GM18867 (cell line): Measurements from ENCODE around the gene IQCE.

Experiments used
- ATAC-seq: cut with Tn5 transposase; IDR thresholded peaks from one replicate; pipeline ENCODE4 v1.9.1; 2021; ENCODE audit warnings: mild to moderate bottlenecking, moderate library complexity; ENCODE audit not compliant: unreplicated experiment

Gene IQCE

DNA sequence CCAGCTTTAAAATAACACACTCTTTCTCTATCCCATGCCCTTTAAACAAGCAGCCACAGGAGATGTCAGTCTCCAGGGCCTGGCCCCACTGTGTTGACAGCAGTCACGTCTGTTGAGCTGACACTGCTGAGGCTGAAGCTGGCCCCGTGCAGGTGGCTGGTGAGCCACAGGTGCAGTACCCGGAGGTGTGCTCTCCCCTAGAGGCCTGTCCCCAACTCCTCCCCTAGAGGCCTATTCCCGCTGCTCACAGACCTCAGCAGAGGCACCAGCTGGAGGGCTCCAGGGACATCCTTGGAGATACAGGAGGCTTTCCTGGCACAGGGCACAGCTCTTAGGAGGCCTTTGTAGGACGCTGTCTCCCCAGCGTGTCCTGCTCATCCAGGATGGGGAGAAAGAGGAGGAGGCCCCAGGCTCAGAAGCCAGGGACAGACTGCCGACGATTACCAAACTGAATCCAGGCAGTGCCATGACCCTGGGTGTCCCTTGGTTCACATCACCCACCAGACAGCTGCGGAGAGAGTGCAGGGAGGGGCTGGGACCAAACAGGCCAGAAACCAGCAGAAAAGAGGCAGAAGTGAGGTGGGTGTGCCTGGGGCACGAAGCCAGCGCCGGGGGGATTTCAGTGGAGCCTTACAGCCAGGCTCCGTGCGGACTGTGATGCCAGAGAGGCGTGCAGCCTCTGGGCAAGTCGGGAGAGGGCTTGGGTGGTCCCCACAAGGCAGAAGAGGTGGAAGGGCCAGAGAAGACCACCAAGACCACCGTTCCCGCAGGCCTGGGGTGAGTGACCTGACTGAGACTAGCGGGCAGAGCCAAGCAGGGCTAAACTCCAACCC is 54.5 kb downstream of the IQCE start:
- ATAC-seq = no peak

DNA sequence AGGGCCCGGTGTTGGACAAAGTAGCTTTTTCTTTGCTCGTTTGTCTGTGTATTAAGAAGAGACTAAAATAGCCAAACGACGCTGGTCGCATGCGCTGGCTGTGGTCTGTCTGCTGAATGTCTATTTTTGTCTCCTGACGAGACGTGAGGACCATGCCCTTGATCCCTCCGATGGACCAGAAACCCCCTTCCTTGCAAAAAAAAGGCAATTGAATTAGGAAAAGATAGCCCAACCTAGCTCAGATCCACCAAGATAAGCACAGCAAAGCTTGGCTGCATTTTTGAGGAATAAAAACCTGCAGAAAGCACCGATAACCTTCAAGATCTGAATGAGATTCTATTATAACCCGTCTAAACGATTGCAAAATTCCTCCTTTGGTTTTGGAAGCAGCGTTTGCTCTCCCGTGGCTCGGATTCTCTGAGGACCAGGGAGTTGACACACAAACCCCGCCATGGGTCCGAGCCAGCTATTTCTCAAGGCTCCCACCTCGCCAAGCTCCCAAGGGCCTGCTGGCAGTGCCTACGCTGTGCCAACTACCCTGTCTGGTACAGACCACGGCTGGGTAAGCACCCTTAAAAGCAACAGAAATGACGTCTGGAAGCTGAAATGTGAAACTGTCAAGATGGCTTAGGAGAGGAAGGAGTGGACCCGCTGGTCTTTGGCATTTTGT is 55.3 kb downstream of the IQCE start:
- no peak for ATAC-seq

DNA sequence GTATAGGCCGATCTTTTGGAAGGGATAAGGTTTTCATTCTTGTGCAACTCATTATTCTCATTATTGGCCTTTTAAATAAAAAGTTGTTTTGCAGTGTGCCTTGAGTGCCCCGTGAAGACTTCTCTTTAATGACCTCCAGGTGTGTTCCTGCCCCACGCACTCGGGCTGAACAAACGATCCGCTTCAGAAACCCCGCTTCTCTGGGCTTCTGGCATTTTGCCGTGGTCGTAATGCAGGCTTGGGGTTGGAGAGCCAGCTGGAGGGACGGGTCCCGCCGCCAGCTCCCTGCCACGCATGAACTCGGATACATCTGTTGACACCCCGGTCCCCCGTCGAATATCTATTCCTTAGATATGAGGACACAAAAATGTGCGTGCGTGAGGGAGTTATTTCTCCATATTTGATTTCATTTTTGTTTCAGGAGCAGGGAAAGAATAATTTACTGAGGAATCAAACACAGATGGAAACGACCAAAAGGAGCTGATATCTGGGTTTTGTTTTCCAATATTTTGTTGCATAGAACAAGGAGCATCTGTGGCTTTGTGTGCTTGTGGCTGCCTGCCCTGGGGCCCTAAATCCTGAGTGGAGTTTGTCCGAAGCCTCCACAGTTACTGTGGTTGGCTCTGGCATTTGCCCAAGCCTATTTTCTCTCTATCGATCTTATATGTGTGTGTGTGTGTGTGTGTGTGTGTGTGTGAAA is 56.0 kb downstream of the IQCE start:
- ATAC-seq = no peak

DNA sequence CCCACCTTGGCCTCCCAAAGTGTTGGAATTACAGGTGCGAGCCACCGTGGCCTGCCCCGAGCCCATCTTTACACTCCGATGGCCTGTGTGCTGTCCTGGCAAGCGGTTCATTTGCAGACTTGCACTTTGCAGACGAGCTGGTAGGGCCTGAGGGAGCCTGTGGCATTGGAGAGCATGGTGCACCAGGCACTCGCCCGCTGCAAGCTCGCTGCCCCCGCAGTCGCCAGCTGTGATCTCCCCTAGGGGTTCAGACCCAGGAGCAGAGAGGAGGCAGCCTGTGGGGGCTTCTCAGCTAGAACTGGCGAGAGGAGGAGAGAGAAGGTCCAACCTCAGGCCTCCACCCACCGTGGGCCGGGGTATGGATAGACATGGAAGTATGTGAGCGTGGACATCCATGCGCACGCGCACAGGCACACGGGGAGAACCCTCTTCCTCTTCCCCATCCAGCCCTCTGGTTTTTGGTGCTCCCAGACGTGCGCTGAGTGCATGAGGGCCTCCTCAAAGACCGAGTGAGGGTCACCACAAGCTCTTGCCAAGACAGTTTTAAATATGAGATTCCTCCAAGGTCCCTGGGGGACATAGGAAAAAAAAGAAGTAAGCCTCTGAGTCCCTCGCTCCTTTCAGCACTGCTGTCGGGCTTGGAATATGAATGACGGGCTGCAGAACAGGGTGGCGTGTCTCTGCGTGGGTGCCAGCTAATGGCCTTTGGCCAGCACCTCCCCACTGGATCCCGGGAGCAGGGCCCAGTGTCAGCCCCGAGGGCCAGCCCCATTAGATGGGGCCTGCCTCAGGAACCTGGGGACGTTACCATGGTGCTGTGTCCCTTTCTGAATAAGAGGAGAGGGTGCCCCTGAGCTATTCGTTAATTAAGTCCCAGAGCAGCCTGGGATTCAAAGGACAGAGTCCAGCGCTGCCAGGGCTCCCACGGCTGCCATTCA is 57.9 kb downstream of the IQCE start:
- no peak for ATAC-seq

DNA sequence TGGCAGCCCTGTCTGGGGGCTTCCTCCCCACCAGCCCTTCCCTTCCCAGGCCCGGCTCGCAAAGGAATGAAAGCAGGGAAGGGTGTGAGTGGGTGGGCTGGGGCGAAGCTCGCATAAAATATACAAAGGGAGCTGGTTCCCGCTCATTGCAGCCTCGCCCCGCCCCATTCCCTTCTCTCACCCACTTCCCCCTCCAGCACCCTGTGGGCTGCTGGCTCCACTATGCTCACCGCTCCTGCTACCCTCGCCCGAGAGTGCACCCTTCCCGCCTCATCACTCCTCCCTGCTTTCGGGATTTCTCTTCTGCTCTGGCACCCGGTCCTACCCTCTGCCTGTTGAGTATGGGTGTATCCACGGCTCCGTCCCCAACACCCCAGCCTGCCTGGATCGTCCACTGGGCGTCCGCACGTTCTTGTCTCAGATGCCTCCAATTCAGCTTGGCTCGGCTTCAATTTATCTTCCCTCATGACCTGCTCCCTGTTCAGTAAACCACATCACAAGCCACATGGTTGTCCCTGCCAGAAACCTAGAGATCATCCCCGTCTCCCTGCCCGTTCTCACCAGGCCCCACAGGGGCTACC is 58.6 kb downstream of the IQCE start:
- no peak for ATAC-seq

DNA sequence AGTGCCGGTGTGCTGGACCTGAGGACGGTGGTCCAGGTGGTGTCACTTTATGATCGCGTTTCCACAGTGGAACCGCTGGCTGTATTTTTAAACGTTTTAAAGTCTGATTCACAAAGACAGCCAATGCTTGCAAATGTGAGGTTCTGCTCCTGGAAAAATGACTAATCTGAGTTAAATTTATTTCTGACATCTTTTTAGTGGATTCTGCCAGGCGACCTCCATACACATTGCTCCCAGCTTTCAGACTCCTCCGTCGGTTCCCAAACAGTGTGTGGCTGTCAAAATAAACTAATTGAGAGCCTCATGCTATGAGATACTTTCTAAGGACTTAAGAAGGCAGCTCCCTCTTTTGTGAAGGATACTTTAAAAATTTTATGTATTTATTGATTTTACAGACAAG is 60.3 kb downstream of the IQCE start:
- no peak for ATAC-seq

DNA sequence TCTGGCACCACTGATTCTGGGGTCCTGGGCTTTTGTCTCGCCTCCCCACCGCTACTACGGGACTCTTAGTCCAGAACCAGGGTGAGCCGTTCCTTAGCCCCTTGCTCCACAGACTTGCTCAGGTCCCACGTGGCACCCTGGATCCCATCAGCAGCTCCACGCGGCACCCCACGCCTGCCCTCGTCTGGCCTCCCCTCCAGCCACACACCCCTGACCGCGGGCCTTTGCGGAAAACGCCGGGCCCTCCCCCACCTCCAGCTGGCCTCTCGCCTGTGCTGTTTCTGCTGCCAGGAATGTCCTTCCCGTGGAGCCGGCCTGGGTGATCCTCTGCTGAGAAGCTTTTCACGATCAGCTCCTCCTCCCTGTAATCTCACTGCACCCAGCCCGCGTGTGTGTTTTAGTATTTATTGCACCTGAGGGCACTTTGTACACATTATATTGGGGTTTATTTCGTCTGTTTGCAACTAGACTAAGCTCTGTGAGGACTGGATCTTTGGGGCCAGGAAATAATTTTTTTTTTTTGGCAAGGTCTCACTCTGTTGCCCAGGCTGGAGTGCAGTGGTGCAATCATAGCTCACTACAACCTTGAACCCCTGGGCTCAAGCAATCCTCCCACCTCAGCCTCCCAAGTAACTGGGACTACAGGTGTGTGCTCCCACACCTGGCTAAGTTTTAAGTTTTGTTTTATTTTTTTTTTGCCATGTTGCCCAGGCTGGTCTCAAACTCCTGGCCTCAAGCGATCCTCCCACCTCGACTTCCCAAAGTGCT is 62.5 kb downstream of the IQCE start:
- ATAC-seq = no peak

DNA sequence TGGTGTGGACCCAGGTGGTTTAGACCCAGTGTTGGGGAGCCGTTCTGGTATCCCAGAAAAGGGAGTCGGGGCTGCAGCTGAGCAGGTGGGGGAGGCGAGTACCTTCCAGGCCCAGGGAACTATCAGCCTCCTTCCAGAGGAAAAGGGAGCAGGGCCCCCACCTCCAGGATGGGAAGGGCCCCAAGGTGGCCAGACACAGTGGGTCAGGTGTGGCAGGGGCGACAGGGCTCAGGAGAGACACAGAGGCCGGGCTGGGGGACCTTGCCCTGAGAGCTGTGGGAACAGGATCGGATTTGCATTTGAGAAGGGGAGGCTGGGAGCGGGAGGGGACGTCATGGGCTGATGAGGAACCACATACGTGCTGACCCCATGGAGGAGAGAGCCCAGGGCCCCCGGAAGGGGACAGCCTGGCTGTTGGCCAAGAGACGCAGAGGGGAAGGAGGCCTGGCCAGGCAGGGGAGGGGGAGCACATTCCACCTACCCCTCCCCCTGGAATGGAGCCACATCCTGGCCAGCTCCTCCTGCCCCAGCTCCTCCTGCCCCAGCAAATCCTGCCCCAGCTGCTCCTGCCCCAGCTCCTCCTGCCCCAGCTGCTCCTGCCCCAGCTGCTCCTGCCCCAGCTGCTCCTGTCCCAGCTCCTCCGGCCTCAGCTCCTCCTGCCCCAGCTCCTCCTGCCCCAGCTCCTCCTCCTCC is 63.3 kb downstream of the IQCE start:
- ATAC-seq = no peak

DNA sequence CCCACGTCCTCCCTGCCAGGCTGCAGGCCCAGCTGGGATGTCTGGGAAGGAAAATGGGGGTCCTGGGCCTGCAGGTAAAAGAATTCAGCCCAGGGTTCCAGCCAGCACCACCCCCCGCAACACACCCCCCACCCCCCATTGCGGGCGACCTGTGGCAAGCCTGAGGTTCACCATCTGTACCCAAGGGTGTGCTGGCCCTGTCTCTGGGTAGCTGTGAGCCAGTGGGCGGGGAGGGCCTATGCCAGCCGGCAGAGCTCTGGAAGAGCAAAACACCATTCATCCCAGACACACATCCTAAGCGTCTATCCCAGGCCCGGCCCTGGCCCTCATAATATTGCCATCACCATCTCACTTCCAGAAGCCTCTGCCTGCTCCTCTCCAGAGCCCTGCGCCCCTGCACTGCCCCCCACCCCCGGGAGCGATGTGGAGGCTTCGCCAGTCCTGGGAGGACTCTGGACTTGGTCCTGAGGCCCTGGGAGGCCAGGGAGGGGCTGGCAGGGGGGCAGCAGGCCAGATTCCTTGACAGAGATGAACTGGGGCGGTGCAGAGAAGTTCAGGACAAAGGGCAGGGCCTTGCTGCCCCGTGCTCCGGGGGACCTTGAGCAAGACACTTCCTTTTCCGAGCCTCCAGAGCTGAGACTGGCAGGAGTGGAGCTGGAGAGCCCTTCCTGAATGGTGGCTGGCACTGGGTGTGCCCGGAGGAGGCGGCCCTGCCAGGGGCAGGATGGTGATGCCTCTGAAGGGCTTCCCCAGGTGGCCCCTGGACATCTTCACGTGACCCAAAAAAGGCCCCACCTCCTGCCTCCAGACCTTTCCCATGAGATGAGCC is 64.3 kb downstream of the IQCE start:
- no peak for ATAC-seq

DNA sequence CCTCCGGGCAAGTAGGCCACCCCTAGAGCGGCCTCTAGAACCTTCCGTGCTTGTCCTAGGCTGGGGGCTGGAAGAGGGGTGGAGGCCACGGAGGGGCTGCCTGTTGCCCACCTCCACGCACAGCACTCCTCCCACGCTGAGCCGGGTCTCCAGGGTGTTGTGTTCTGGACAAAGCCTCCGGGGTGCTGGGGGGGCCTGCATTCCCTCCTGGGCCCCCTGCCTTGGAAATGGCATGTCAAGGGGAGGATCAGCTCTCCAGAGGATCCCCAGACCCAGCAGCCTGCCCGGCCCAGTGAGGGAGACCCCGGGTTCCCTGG is 64.9 kb downstream of the IQCE start:
- no peak for ATAC-seq

DNA sequence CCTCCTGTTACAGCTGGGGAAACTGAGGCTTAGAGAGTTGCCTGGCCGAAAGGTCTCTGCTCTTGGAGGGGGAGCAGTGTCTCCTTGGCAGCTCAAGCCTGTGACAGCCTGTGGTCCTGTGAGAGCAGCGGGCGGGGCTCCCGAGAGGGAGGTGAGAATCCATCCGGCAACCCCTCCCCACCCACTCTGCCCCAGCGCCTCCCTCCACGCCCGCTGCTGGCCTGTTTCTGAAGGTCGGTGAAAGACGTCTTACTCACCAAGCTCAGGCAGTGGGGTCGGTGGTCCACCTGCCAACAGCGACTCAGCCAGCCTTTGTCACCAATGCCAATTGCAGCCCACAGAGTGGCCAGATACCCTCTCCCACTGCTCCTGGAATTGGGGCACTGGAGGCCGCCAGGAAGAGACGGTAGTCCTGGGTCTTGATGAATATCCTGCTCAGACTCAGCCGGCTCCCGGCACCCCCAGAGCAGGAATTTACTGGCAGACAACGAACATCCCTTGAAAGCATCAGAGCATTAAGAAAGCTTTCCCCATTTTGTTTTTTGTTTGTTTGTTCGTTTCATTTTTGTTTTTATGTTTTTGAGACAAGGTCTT is 65.6 kb downstream of the IQCE start:
- no peak for ATAC-seq

DNA sequence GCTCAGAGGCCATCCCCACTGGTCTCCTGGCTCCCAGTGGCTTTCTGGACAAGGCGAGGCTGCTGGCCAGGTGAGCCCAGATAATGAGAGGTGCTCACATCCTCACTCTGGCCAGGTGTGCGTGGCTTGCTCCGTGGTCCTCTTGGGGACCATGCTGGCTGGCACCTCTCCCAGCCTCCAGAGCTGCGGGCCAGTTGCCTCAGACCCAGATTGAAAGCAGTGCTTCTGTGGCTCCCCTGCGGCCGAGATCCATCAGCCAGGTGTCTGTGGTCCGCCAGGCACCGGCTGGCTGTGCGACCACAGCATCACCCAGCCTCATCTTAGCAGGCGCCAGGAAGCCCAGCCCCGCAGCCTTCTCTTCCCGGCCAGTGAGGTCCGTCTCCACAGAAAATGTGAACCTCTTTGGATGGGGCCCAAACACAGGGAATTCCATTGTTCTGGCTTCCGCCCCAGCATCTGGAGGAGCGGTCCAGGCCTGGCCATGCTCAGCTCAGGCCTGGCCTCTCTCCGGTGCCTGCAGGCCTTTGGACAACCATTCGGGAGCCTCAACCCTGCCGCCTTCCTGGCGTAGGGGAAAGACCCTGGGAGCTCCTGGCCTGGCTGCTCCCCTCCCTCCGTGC is 67.8 kb downstream of the IQCE start:
- no peak for ATAC-seq

DNA sequence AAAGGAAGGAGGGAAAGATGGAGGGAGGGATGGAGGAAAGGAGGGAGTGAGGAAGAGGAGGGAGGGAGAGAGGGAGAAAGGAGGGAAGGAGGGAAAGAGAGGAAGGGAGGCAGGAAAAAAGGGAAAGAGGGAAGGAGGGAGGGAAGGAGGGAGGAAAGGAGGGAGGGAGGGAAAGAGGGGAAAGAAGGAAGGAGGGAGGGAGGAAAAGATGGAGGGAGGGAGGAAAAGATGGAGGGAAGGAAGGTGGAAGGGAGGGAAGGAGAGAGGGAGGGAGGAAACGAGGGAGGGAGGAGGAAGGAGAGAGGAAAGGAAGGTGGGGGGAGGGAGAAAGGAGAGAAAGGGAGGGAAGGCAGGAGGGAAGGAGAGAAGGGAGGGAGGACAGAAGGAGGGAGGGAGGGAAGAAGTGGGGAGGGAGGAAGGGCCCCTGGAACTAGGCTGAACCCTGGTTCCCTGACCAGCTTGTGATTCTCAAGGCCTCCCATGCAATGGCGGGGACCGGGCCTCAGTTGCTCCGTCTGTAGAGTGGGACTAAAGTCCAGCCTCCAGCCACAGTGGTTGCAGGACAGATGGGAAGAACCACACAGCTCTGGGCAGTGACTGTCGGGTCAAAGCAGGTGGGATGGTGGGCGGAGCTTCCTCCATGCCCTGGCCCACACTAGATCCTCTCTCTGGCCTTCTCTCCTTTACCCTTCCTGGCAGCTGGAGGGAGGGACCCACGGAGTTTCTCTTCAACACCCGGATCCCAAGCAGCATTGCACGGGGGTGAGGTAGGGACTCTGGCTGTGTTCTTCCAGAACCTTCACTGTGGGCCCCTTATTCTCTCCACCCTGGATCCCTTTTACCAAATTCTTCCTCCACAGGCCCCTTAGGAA is 68.7 kb downstream of the IQCE start:
- no peak for ATAC-seq

DNA sequence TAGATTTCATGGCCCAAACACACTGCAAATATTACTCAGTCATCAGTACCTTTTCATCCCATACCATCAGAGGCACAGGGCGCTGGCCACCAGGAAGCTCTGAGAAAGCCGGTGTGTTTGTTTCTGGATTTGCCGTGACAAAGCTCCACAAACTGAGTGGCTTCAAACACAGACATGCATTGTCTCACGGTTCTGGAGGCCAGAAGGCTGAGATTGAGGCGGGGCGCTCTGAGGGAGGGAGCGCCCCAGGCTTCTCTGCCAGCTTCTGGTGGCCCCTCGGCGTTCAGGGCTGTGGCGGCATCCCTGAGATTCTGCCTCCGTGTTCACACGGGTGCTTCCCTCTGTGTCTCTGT is 69.3 kb downstream of the IQCE start:
- ATAC-seq = no peak

DNA sequence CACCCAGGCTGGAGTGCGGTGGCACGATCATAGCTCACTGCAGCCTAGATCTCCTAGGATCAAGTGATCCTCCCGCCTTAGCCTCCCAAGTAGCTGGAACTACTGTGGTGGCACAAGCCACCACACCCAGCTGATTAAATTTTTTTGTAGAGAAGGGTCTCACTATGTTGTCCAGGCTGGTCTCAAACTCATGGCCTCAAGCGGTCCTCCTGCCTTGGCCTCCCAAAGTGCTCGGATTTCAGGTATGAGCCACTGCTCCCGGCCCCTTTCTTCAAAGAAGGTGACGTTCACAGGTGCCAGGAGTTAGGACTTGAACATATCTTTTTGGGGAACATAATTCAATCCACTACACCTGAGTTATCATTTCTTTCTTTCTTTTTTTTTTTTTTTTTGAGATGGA is 70.1 kb downstream of the IQCE start:
- ATAC-seq = no peak

DNA sequence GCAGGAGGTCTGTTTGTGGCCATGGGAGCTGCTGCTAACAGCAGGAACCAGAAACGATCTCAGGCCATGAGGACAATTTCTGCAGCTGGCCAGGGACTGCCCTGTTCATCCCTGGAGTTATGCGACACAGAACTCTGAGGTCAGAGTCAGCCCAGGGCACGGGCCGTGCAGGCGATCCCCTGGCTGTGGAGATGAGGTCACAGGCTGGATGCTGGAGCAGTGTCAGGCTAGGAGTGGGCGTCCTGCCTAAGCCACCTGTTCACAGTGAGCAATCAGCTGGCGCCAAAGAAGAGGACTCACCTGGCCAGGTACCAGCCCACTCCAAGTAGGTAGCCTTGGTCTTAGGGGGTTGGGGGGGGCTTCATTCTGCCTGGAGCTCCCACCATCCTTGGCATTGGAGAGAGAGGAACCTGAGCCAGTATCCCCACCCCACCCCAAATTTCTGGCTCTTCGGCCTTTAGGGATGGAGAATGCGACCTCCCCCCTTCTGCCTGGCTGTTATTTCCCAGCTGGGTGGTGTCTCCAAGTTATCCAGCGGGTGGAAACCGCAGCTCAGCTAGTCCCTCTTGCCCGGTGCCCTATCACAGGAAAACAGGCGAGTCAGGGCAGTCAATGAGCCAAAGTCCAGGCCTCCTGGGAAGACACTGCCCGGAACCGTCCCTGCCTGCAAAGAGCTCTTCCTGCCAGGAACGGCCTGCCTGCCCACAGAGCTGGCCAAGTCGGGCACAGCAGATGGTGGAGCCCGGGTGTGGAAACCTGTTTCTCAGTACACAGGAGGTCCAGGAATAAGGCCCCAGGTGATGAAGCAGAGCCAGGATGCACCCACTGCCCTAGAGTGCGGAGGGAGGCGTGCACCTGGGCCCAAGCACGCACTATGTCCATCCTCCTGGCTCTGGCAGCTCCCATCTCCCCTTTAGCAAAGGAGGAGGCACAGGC is 71.2 kb downstream of the IQCE start:
- ATAC-seq = no peak
